ENCODE results near the gene INPP5D. TPM values are rescaled to one million over a fixed set of nuclear protein-coding genes. Genes with fewer than 3 reads are reported as not detected.

The INPP5D gene
- total RNA-seq, 1 experiment from 2014 or later: 12.7 TPM

DNA sequence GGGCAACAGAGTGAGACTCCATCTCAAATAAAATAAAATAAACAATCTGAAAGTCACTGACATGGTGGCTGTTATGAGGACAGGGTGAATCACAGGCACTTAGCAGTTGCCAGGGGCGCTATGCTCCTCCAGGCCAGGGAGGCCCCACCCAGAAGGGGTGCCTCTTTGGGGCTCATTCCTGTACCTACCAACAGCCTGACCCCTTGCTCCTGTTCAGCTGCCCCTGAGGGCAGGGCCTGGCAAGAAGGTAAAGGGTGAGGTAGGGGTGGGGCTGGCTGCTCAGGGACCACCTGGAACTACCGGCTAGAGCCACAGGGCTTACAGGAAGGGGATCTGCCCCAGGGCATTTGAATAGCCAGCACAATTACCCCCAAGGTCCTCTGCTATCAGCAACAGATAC is 60.3 kb downstream of the INPP5D start:
- H4K5ac ChIP-seq (ENCODE audit: insufficient read length, low read depth, low read length): no peak overlapping the region
- H3K79me1 ChIP-seq (ENCODE audit: insufficient read depth, low read depth, low read length, poor library complexity, severe bottlenecking): no peaks in the 10 kb centered on the region
- TF ChIP-seq, protein P1, sequence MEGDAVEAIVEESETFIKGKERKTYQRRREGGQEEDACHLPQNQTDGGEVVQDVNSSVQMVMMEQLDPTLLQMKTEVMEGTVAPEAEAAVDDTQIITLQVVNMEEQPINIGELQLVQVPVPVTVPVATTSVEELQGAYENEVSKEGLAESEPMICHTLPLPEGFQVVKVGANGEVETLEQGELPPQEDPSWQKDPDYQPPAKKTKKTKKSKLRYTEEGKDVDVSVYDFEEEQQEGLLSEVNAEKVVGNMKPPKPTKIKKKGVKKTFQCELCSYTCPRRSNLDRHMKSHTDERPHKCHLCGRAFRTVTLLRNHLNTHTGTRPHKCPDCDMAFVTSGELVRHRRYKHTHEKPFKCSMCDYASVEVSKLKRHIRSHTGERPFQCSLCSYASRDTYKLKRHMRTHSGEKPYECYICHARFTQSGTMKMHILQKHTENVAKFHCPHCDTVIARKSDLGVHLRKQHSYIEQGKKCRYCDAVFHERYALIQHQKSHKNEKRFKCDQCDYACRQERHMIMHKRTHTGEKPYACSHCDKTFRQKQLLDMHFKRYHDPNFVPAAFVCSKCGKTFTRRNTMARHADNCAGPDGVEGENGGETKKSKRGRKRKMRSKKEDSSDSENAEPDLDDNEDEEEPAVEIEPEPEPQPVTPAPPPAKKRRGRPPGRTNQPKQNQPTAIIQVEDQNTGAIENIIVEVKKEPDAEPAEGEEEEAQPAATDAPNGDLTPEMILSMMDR (conservative IDR thresholded peaks at IDR 0.05): no peak
- DNase-seq: no peak
- no peak overlapping the region for H2AK5ac ChIP-seq (ENCODE audit: insufficient read length, low read length)
- no peaks in the 10 kb centered on the region for H3K27me3 Mint-ChIP-seq (ENCODE audit: low read depth)
- no peak overlapping the region for H3K27ac ChIP-seq (ENCODE audit: insufficient read length, low read depth, low read length)
- no peaks in the 10 kb centered on the region; a peak in 1 of 5 replicates for H3K9me3 Mint-ChIP-seq
- no peak overlapping the region for H3T11ph ChIP-seq (ENCODE audit: low read length)
- no peak overlapping the region for H3K27ac Mint-ChIP-seq
- no peak overlapping the region for H3K56ac ChIP-seq (ENCODE audit: insufficient read length, low read depth, low read length)
- H2BK120ac ChIP-seq (ENCODE audit: low read depth, low read length, poor library complexity, severe bottlenecking): no peak overlapping the region
- H3K4me3 Mint-ChIP-seq: no peak overlapping the region
- H2BK20ac ChIP-seq (ENCODE audit: low read depth, low read length, poor library complexity, severe bottlenecking): no peak overlapping the region
- H3K27me3 ChIP-seq (ENCODE audit: insufficient read depth, low read length): no peaks in the 10 kb centered on the region
- H4K20me1 ChIP-seq (ENCODE audit: control insufficient read depth, insufficient read depth, insufficient read length): no peaks in the 10 kb centered on the region
- no peak overlapping the region for H3K9ac ChIP-seq (ENCODE audit: extremely low read depth, insufficient read length, low read length)
- no peak overlapping the region for H4K8ac ChIP-seq (replicated peaks; ENCODE audit: insufficient read length, low read depth, low read length)
- no peak overlapping the region for H2BK12ac ChIP-seq (ENCODE audit: insufficient read length, low read depth, low read length)
- H3K23ac ChIP-seq (ENCODE audit: insufficient read length, low read depth, low read length): no peak overlapping the region
- no peak overlapping the region for H3K4ac ChIP-seq (ENCODE audit: low read depth, low read length)
- no peak overlapping the region for H2AFZ ChIP-seq (ENCODE audit: low read length)
- no peak overlapping the region for H4K91ac ChIP-seq (ENCODE audit: insufficient read length, low read depth, low read length)
- WGBS (ENCODE audit: extremely low coverage, insufficient read length, low lambda C conversion rate): no CpG with 5 or more reads among the region's 2 CpGs
- H3K4me1 ChIP-seq (ENCODE audit: insufficient read depth, low read length): peaks cover 2% of the 10 kb centered on the region; the same call in 1 of the 2 replicates
- no peak overlapping the region for H2BK15ac ChIP-seq (ENCODE audit: low read depth, low read length)
- no peaks in the 10 kb centered on the region; a peak in 1 of 7 replicates for H3K36me3 Mint-ChIP-seq (ENCODE audit: insufficient read depth in 1 of 3, low read depth in 3 of 3)
- H3K79me2 ChIP-seq (ENCODE audit: insufficient read depth, low read length): no peaks in the 10 kb centered on the region
- H3K14ac ChIP-seq (ENCODE audit: insufficient read depth, low read length): no peak overlapping the region
- no peaks in the 10 kb centered on the region for H3K9me3 ChIP-seq (ENCODE audit: control insufficient read depth, low read depth, low read length)
- peaks cover 2% of the 10 kb centered on the region for H3K23me2 ChIP-seq (ENCODE audit: insufficient read length, low read depth, low read length, poor library complexity, severe bottlenecking)
- H3K4me1 Mint-ChIP-seq: peaks cover 21 to 23% of the 10 kb centered on the region in 2 experiments
- no peak overlapping the region for H2BK5ac ChIP-seq (ENCODE audit: insufficient read length, low read length)
- no peak overlapping the region for H3K18ac ChIP-seq (ENCODE audit: insufficient read length, low read depth, low read length)
- no peak overlapping the region for H3K4me2 ChIP-seq (ENCODE audit: insufficient read depth, insufficient read length, low read length)
